ENCODE results near the gene VPS11.

VPS11 gene

DNA sequence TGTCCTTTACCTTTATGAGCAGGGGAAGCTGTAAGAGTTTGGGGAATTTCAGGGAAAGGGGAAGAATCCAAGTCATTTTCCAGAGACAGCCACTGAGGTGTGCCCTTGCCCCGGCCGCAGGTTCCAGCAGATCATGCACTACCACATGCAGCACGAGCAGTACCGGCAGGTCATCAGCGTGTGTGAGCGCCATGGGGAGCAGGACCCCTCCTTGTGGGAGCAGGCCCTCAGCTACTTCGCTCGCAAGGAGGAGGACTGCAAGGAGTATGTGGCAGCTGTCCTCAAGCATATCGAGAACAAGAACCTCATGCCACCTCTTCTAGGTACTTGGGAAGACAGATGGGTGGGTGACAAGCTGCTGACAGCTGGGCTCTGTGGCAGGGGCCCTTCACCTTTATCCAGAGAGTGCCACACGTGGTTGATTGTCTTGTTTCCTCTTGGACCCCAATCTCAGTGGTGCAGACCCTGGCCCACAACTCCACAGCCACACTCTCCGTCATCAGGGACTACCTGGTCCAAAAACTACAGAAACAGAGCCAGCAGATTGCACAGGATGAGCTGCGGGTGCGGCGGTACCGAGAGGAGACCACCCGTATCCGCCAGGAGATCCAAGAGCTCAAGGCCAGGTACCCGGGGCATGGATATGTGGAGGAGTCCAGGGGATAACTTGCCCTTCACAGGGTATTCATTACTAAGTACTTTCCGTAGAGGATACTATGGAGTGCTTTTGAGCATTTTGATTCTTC, 11.2 kb downstream of the VPS11 start:
- DNase-seq (ENCODE audit: low spot score) = no peak
- no peak for FAIRE-seq

DNA sequence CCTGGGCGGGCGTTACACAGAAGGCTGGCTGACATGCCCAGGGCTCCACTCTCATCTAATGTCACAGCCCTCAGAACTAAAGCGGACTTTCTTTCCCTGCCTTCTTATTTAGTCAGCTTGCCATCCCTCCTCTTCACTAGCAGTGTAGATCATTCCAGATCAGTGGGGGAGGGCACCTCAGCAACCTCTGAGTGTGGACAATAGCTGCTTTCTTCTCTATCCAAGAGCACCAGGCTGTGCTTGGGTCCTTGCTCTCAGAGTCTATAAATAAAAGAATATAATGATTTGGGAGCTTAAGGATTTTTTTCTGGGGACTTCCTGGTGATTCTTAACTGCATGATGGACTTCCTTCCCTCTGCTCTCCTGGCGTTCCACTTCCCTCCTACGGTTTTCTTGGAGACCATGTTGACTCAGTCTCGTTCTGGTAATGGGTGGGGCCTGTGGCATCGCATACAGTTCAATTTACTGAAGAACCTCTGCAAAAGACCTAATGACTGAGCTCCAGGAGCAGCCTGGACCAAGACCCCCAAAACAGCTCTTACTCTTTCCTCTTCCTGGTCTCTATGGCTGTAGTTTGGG, 14.2 kb downstream of the VPS11 start:
- DNase-seq (ENCODE audit: low spot score) (no peak), FAIRE-seq (no peak)

DNA sequence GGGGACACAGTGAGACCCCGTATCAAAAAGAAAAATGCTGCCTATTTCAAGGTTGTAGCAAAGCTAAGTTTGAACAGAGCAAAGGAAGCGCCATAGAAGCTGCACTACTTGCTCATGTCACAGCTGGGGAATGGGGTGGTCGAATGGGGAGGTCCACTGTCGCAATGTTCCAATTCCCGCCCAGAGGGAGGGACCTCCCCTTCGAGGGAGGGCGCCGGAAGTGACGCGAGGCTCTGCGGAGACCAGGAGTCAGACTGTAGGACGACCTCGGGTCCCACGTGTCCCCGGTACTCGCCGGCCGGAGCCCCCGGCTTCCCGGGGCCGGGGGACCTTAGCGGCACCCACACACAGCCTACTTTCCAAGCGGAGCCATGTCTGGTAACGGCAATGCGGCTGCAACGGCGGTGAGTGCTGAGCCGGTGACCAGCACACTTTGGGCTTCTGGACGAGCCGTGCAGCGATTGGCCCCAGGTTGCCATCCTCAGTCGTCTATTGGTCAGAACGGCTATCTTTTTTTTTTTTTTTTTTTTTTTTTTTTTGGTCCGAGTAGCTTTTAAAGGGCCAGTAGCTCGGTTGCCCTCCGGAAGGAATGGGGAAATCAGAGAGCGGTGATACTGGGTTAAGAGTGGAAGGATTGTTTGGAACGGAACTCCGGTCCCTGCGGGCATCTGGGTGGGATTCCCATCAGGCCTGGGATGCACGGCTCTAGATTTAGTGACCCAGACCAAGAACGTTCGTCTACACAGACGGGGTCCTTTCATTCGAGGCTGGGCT, 17.2 kb downstream of the VPS11 start, which contains the start of gene HMBS:
HMBS (plus strand) TSS at position 219 of the 774 bp plus-strand sequence; CDS start at position 372, 153 bp downstream.
- FAIRE-seq (peak; percentile 56), DNase-seq (ENCODE audit: low spot score) (peak; percentile 78)

DNA sequence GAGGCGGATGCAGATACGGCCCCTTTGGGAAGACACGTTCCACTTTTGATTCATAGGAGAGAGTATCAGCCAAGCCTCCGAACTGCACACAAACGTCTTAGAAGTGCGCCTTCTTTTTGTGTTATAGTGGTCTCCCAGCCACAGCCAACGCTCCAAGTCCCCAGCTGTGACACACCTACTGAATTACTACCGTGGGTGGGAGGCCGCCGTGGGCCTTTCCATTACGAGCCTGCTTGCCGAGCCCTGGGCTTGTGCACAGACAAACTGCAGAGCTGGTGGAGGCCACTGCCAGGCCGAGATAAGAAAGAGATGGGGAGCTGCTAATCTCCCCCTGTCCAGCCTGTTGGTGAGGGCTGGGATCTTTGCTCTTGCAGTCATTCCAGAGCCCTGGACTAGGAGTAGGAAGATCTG, 17.8 kb downstream of the VPS11 start:
- FAIRE-seq (no peak), DNase-seq (ENCODE audit: low spot score) (no peak)

DNA sequence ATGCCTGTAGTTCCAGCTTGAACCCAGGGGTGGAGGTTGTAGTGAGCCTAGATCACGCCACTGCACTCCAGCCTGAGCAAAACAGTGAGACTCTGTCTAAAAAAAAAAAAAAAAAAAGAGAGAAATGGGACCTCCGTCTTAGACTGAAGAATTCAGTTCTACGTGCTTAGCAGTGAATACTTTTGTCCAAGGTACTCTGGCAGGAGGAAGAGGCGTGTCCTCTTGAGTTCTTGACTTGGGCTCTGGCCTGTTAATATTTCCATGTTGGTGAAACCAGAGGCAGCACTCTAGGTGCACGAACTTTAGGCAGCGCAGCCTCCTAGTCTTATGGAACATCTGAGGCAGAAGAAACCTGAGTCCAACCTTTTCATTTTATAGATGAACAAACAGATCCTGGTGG, 19.5 kb downstream of the VPS11 start:
- DNase-seq (ENCODE audit: low spot score) = no peak
- FAIRE-seq = no peak

DNA sequence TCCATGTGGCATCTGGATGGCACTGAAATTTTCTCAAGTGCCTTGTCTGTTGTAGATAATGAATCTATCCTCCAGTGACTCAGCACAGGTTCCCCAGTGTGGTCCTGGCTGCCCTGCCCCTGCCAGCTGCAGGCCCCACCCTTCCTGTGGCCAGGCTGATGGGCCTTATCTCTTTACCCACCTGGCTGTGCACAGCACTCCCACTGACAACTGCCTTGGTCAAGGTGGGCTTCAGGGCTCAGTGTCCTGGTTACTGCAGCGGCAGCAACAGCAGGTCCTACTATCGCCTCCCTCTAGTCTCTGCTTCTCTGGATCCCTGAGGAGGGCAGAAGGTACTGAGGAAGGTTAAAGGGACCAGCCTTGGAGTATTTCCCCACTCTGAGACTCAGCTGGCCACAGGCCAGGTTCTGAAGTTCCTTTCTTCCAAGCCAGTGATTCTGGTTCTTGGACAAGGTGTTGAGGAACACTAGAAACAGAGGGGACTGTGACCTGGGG, 20.2 kb downstream of the VPS11 start:
- DNase-seq (ENCODE audit: low spot score) (no peak), FAIRE-seq (no peak)

DNA sequence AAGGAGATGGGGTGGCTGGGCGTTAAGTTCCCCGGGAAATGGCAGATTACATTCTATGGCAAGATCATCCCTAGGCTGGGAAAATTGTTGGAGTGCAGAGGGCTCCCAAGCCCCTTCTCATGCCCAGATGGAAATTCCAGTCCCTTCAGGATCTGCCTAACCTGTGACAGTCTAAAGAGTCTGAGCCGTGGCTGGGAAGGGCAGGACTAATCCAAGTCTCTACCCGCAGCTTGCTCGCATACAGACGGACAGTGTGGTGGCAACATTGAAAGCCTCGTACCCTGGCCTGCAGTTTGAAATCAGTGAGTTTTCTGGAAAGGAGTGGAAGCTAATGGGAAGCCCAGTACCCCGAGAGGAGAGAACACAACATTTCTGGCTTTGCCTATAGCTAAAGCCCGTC, 20.8 kb downstream of the VPS11 start:
- FAIRE-seq = no peak

DNA sequence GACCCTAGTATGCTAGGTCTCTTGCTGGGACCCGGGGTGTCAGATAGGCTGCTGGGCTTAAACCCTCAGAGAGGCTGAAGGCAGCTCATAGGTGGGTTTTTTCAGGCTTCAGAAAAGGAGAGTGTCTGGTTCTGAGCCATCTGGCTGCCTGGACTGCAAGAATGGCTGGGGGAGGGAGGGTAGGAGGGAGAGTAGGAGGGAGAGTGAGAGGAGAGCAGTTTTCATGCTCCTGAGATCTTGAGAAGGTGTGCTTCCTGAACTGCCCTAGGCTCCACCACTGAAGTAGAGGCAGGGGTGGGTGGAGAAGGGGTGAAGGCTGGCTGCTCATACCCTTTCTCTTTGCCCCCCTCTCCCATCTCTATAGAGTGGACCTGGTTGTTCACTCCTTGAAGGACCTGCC, 21.7 kb downstream of the VPS11 start:
- FAIRE-seq (no peak), DNase-seq (ENCODE audit: low spot score) (no peak)

More for the DNA sequence above, 20.8 kb downstream of the VPS11 start:
- DNase-seq (ENCODE audit: low spot score) = no peak

DNA sequence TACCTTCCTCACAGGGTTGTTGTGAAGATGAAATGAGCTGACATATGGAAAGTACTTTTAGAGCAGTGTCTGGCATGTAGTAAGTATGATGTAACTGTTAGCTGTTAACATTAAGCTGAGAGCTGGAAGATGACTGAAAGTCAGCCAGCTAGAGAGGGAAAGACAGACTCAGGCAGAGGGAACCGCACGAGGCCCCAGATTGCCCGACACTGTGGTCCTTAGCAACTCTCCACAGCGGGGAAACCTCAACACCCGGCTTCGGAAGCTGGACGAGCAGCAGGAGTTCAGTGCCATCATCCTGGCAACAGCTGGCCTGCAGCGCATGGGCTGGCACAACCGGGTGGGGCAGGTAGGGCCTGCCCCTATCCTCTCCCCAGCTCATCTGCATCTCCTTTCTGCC, 23.6 kb downstream of the VPS11 start:
- FAIRE-seq = no peak
- DNase-seq (ENCODE audit: low spot score) = no peak

DNA sequence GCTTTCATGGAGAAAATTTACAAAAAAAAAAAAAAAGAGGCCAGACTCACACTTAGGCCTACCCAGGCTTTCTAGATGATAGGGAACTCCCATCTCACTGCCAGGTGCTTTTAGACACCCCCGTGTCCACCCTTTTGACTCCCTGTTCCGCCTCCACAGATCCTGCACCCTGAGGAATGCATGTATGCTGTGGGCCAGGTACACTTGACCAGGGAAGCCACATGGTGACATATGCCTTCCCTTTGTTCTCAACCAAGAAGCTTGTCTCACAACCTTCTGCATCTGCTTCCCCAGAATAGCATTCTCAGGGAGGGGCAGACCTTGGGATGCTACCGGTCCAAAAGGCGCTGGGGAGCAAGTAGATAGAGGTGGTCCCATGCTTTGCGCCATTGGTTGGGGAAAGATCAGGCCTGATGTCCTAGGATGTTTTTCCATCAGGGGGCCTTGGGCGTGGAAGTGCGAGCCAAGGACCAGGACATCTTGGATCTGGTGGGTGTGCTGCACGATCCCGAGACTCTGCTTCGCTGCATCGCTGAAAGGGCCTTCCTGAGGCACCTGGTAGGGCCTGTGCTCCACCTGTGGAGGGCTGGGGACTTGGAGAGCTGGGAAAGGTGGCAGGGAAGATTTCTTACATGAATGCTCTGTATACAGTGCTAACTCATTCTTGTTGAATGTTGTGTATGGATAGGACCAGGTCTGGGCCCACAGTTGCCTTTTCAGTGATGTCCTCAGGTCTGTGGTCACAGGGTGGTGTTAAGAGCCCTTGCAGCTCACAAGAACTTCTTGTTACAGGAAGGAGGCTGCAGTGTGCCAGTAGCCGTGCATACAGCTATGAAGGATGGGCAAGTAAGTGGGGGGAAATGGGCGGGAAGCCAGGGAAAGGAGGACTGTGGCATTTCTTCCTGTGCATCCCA, 24.6 kb downstream of the VPS11 start:
- no peak for DNase-seq (ENCODE audit: low spot score)
- FAIRE-seq = no peak

DNA sequence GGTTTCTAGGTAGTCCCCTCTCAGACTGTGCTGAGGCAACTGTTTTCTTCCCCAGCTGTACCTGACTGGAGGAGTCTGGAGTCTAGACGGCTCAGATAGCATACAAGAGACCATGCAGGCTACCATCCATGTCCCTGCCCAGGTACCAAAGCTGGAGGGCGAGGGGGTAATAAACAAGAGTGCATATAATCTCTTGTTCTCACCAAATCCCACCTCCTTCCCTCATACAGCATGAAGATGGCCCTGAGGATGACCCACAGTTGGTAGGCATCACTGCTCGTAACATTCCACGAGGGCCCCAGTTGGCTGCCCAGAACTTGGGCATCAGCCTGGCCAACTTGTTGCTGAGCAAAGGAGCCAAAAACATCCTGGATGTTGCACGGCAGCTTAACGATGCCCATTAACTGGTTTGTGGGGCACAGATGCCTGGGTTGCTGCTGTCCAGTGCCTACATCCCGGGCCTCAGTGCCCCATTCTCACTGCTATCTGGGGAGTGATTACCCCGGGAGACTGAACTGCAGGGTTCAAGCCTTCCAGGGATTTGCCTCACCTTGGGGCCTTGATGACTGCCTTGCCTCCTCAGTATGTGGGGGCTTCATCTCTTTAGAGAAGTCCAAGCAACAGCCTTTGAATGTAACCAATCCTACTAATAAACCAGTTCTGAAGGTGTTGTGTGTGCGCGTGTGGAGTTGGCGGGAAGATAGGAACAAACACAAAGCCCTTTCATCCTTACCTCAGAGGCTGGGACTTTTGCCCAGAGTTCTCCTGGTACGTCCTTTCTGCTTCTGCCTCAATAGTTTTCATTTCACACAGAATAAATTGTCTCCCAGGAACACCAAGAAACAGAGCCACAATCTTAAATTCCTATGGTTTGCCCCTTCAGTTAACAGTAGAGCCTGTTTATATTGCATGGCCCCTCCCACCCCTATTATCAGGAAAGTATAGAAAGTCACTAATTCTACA, 25.5 kb downstream of the VPS11 start:
- DNase-seq (ENCODE audit: low spot score) (no peak), FAIRE-seq (no peak)

DNA sequence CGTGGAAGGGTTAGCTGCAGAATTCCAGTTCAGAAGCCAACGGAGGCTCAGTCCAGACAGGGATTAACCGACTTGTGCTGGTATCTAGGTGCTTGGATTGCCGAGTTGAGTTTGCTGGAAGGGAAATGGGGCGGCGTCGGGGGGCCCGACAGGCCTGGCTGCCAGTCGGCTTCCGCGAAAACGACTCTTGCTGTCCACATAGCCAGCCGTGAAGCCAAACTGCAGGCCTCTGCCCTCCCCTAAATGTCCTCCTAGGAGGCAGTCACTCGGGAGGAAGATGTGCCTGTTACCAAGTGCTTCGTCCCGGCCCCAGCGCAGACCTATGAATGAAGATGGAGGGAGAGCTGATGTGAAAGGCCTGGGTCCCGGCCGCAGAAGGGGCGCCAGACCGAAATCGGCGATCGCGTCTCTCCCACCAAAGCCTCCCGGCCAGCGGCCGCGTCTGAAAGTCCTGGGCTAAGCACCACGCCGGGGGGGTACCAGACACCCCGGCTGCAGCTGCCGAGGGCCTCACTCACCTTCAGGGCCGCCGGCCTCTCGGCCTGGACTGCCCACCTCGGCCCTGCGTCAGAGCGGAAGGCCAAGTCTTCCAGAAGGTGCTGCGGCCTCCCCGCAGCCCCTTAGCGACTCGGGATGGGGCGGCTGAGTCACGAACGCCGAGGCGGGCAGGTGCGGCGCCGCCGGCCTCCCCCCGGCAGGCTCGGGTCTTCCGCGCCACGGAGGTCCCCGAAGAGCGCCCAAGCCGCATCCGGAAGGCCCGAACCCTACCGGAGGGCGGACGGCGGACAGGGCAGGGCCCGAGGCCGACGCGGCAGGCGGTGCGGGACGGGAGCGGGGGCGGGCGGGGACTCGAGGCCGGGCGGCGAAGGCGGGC, 26.6 kb downstream of the VPS11 start:
- FAIRE-seq = no peak
- no peak for DNase-seq (ENCODE audit: low spot score)

DNA sequence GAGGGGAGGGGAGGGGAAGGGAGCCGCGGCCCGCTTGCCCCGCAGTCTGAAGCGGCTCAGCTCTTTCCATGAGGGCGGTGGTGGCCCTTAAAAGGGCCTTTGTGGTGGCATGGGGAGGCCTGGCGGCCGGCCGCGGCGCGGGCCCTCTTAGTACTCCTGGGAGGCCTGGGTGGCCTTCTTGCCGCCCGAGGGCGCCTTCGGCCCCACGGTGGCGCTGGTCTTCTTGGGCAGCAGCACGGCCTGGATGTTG, 27.1 kb downstream of the VPS11 start:
- DNase-seq (ENCODE audit: low spot score) (no peak), FAIRE-seq (no peak)

DNA sequence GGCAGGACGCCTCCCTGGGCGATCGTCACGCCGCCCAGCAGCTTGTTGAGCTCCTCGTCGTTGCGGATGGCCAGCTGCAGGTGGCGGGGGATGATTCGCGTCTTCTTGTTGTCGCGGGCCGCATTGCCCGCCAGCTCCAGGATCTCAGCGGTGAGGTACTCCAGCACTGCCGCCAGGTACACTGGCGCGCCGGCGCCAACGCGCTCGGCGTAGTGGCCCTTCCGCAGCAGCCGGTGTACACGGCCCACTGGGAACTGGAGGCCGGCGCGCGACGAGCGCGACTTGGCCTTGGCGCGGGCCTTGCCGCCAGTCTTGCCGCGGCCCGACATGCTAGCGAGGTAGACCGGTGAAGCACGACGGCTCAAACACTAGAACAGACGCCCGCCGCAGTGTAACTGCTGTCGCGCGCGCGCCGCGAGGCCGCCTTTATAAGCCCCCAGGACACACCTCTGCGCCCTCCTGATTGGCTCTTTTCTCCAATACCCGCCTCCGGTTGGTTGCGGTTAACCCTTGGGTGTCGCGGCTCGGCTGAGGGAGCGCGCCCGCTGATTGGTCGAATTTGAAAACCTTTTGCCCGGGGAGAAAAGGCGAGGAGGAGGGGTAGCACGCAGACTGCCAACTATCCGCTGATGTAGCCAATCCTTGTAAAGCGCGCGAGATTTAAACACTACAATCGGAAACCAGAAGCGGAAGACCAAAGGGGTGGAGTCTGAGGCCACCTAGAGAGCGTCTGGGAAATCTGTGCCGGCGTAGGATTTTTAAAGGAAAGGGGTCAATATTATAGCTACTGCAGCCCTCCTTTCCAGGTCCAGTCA, 27.7 kb downstream of the VPS11 start:
- DNase-seq (ENCODE audit: low spot score) (peak; percentile 98), FAIRE-seq (peak; percentile 93)

DNA sequence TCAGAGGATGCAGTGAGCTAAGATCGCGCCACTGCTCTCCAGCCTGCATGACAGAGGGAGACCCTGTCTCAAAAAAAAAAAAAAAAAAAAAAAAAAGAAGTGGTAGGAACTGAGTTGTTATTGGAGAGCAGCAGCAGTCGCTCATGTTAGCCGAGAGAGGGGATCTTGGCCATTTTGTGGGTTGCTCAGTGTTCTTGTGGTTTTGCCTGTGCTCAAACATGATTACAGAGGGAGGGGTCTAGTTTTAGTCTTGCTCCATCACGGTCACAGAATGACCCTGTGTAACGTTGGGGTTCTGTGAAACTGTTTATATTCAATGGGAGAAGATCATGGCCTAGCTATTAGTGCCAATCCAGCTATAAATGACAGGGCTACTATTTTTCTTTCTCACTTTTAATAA, 32.1 kb downstream of the VPS11 start:
- no peak for DNase-seq (ENCODE audit: low spot score)
- no peak for FAIRE-seq

DNA sequence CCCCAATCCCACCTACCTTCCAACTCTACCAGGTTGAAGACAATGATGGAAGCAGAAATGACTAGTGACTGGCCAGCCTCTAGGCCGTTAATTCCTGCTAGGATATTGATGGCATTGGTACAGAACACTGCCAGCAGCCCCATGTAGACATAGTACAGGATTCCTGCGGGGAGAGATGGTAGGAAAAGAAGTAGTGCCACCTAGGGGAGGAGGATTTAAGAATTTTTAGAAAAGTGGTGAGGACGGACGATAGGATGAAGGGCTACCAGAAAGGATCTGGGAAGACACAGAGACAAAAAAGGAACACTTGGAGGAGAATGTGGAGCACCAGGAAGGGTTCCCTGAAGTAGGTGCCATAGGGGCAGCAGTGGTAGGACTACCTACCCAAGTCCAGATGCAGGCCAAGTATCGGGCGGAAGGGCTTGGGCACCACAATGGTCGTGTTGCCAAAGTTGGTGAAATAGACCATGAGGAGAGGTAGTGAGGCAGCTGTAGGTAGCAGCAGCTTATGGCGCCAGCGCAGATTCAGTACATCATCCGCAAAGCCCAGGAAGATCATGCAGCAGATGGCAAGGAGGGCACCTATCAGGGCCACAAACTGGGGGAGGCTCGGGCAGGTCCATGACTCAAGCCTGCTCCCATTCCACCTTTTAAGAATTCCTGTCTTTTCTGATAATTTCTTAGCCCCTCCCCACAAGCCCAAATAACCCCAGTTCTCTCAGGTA, 32.8 kb downstream of the VPS11 start:
- FAIRE-seq = no peak
- DNase-seq (ENCODE audit: low spot score) = peak; percentile 41

DNA sequence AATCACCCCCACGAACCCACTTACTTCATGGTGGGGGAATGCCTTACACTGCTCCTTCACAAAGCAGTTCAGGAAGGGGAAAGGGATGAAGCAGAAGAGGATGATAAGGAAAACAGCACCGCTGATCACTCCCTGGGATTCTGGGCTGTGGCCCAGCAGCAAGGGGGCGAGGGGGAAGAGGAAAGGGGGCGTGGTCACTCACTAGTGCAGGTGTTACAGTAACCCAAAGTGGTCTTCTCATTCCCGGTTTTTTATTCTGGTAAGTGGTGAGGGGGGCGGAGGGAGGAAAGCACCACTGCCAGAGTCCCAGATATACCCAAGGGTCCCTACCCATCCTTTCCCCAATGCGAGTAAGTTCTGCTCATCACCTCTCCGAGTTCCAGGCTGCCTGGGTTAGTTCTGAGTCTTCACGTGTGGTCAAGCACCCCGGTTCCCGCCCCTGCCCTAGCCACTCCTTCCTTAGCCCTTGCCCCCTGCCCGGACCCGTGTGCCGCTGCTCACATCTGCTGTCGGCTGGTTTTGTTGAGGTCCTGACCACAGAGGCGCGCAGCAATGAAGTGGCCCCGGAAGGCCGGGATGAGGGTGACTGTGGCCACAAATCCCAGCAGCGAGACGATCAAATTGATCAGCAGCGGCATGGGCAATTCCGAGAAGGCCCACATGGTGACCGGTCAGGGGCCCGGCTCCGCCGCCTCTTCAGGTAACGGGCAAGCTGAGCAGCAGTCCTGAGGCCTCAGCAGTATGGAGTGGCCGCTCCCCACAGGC, 33.6 kb downstream of the VPS11 start:
- no peak for DNase-seq (ENCODE audit: low spot score)
- FAIRE-seq = no peak
